A549 (cell line): ENCODE measurements around the gene DYNC2I2.

Experiments used
- CEBPB ChIP-seq, 2 experiments: fragments of >200 bp in 1 of 2; sonication (Bioruptor Twin) in 1 of 2; formaldehyde crosslinking in 1 of 2; IDR thresholded peaks; 2 replicates each; pipeline ENCODE4 v1.6.1; 2012 to 2016
- CTCF ChIP-seq: fragments of >200 bp; sonication (Bioruptor Twin); formaldehyde crosslinking; IDR thresholded peaks from 3 replicates; pipeline ENCODE4 v1.5.1; 2016
- EP300 ChIP-seq, 2 experiments: fragments of >200 bp; sonication (Bioruptor Twin); formaldehyde crosslinking; IDR thresholded peaks; 2 replicates in 1 of 2; 3 replicates in 1 of 2; pipeline ENCODE4 v1.6.1; 2016 to 2017
- JUNB ChIP-seq: fragments of >200 bp; sonication (Bioruptor Twin); formaldehyde crosslinking; IDR thresholded peaks from 2 replicates; pipeline ENCODE4 v1.6.1; 2016
- MAFK ChIP-seq: fragments of 450-650 bp; IDR thresholded peaks from 2 replicates; pipeline ENCODE4 v1.6.1; 2014; ENCODE audit not compliant: partially characterized antibody
- MAX ChIP-seq: IDR thresholded peaks from 2 replicates; pipeline ENCODE4 v1.6.1; 2012
- MAZ ChIP-seq: fragments of 150-350 bp; IDR thresholded peaks from 2 replicates; pipeline ENCODE4 v1.6.1; 2014; ENCODE audit warnings: antibody characterized with exemption, low read depth, low read length, borderline replicate concordance
- PBX3 ChIP-seq: IDR thresholded peaks from 2 replicates; pipeline ENCODE4 v1.6.1; 2012
- POLR2A ChIP-seq: IDR thresholded peaks from 2 replicates; pipeline ENCODE4 v1.6.1; 2012; ENCODE audit warnings: mild to moderate bottlenecking, low read length
- TF ChIP-seq, protein P1 (sequence below): fragments of 200-600 bp; sonication (generic); IDR thresholded peaks from 2 replicates; pipeline ENCODE4 v1.6.1; 2016; ENCODE audit warnings: antibody characterized with exemption, mild to moderate bottlenecking, moderate library complexity

- TF ChIP-seq CTCF (no peak), JUNB (no peak), MAX (no peak), CEBPB (IDR thresholded peaks at IDR 0.05) (no peak), POLR2A (no peak), MAZ (no peak), PBX3 (no peak), MAFK (no peak), EP300 (IDR thresholded peaks at IDR 0.05) (no peak)
- TF ChIP-seq, protein P1, sequence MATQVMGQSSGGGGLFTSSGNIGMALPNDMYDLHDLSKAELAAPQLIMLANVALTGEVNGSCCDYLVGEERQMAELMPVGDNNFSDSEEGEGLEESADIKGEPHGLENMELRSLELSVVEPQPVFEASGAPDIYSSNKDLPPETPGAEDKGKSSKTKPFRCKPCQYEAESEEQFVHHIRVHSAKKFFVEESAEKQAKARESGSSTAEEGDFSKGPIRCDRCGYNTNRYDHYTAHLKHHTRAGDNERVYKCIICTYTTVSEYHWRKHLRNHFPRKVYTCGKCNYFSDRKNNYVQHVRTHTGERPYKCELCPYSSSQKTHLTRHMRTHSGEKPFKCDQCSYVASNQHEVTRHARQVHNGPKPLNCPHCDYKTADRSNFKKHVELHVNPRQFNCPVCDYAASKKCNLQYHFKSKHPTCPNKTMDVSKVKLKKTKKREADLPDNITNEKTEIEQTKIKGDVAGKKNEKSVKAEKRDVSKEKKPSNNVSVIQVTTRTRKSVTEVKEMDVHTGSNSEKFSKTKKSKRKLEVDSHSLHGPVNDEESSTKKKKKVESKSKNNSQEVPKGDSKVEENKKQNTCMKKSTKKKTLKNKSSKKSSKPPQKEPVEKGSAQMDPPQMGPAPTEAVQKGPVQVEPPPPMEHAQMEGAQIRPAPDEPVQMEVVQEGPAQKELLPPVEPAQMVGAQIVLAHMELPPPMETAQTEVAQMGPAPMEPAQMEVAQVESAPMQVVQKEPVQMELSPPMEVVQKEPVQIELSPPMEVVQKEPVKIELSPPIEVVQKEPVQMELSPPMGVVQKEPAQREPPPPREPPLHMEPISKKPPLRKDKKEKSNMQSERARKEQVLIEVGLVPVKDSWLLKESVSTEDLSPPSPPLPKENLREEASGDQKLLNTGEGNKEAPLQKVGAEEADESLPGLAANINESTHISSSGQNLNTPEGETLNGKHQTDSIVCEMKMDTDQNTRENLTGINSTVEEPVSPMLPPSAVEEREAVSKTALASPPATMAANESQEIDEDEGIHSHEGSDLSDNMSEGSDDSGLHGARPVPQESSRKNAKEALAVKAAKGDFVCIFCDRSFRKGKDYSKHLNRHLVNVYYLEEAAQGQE: no peak
Measured at GRCh38 chr9:128626181-128626580, 30.5 kb downstream of the DYNC2I2 start.
